Stimulated activated CD8-positive, alpha-beta memory T cell treated with anti-CD3 and anti-CD28 coated beads, Interleukin-15, amount 100 ng/mL, for 24 hours (primary cell): Measurements from ENCODE around the gene INTS6.

Source experiments
- DNase-seq: peaks from one replicate; pipeline ENCODE4 v3.0.0-alpha.2; 2020; ENCODE audit warnings: low read depth

The INTS6 gene

GRCh38 chr13:51342706-51343105 is 110.1 kb downstream of the INTS6 start:
- DNase-seq = no peak

- DNase-seq = no peak
Measured at GRCh38 chr13:51341791-51342190, 111.0 kb downstream of the INTS6 start.

- no peak for DNase-seq
Measured at GRCh38 chr13:51341232-51341631, 111.6 kb downstream of the INTS6 start.

GRCh38 chr13:51339952-51340732 is 112.7 kb downstream of the INTS6 start:
- DNase-seq = no peak

- no peak for DNase-seq
Measured at GRCh38 chr13:51339354-51339753, 113.5 kb downstream of the INTS6 start, which contains the start of gene SERPINE3. TSS of gene SERPINE3 (plus strand) at chr13:51339691. CDS start at chr13:51341092, 1,401 bp downstream.

- no peak for DNase-seq
Measured at GRCh38 chr13:51336746-51337145, 116.1 kb downstream of the INTS6 start.

GRCh38 chr13:51333826-51334225 is 119.0 kb downstream of the INTS6 start:
- no peak for DNase-seq

- DNase-seq = no peak
Measured at GRCh38 chr13:51333421-51333820, 119.4 kb downstream of the INTS6 start.

- no peak for DNase-seq
Measured at GRCh38 chr13:51332566-51333361, 120.1 kb downstream of the INTS6 start.

- DNase-seq = no peak
Measured at GRCh38 chr13:51331354-51331861, 121.4 kb downstream of the INTS6 start.

- DNase-seq = no peak
Measured at GRCh38 chr13:51330791-51331190, 122.0 kb downstream of the INTS6 start.

GRCh38 chr13:51329606-51330005 is 123.2 kb downstream of the INTS6 start:
- no peak for DNase-seq

GRCh38 chr13:51328488-51328887 is 124.3 kb downstream of the INTS6 start:
- no peak for DNase-seq

- no peak for DNase-seq
Measured at GRCh38 chr13:51327961-51328360, 124.9 kb downstream of the INTS6 start.

GRCh38 chr13:51326777-51327176 is 126.1 kb downstream of the INTS6 start:
- no peak for DNase-seq

- no peak for DNase-seq
Measured at GRCh38 chr13:51325837-51326236, 127.0 kb downstream of the INTS6 start.

- no peak for DNase-seq
Measured at GRCh38 chr13:51324714-51325420, 128.0 kb downstream of the INTS6 start.

- DNase-seq = no peak
Measured at GRCh38 chr13:51323824-51324511, 128.9 kb downstream of the INTS6 start.

- DNase-seq = no peak
Measured at GRCh38 chr13:51322826-51323225, 130.0 kb downstream of the INTS6 start.

- no peak for DNase-seq
Measured at GRCh38 chr13:51321836-51322235, 131.0 kb downstream of the INTS6 start.

GRCh38 chr13:51318876-51319275 is 134.0 kb downstream of the INTS6 start:
- no peak for DNase-seq

- DNase-seq = no peak
Measured at GRCh38 chr13:51318015-51318414, 134.8 kb downstream of the INTS6 start.
